ENCODE results near the gene OR6K3. TPM values are rescaled to one million over a fixed set of nuclear protein-coding genes. Genes with fewer than 3 reads are reported as not detected.

The OR6K3 gene
- total and polyA plus RNA-seq, 2 of the 13 experiments (the other 11 are each of a cell fraction or from before 2014, with no cell fraction given): not detected

DNA sequence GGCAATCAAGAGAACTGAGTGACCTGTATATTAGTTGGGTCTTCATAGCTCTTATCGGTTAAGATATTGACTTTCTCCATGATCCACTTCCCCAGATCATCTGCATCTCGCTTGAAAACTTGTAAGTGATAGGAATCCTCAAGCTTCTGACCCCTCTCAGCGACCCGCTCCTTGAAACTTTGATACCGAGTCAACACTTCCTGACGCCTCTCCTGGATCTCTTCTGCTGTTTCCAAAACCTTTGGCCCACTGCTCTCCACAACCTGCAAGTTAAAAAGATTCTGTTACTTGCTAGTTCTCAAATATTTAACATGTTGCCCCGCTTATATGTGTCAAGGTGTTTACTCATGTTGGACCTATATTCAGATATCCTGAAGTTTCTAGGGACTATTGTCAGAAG, 35.4 kb downstream of the OR6K3 start (continued):
- TF ChIP-seq RERE (CRISPR knock-in tag; IDR thresholded peaks at IDR 0.05; ENCODE audit: low read depth) (no peak), HMGA1 (CRISPR knock-in tag; conservative IDR thresholded peaks at IDR 0.05) (no peak), ELF4 (CRISPR knock-in tag; IDR thresholded peaks at IDR 0.05; ENCODE audit: borderline replicate concordance) (no peak), YEATS4 (CRISPR knock-in tag; IDR thresholded peaks at IDR 0.05; ENCODE audit: borderline replicate concordance) (no peak)

GRCh38 chr1:158681606-158682005, 38.9 kb downstream of the OR6K3 start:
- Histone ChIP-seq H3K9me3 (ENCODE audit: low read length) (peaks cover 19% of the 10 kb centered on the region), H3K4me3 (replicated peaks in 1 of 3; ENCODE audit: insufficient read depth in 1 of 3, low read depth in 2 of 3, low read length in 3 of 3) (no peak overlapping the region), H3K27ac (ENCODE audit: extremely low read length, insufficient read depth, low read length) (no peak overlapping the region), H3K4me1 (ENCODE audit: insufficient read depth, low read length) (no peaks in the 10 kb centered on the region), H3K79me2 (ENCODE audit: insufficient read depth, low read length) (no peaks in the 10 kb centered on the region), H3K36me3 (replicated peaks in 1 of 2; ENCODE audit: control insufficient read depth in 1 of 2, insufficient read depth in 2 of 2, low read length in 2 of 2) (no peaks in the 10 kb centered on the region), H4K20me1 (ENCODE audit: insufficient read depth, low read length) (no peaks in the 10 kb centered on the region), H3K27me3 (ENCODE audit: control insufficient read depth in 1 of 2, insufficient read depth in 2 of 2, low read length in 2 of 2) (no peaks in the 10 kb centered on the region; a peak in 1 of 5 replicates), H3K4me2 (ENCODE audit: low read depth, low read length) (no peak overlapping the region), H2AFZ (ENCODE audit: low read length) (no peak overlapping the region), H3K9ac (ENCODE audit: insufficient read depth, low read depth, low read length) (no peak overlapping the region)
- WGBS (ENCODE audit: low lambda C conversion rate): 0% methylated on average over 2 of the region's 2 CpGs
- POLR2A ChIA-PET: no interaction called here
- in situ Hi-C loops (cut with HindIII; ENCODE audit: extremely low pct_ligation_motif_present, low pct_unique_long_range_greater_than_20kb): no loop called here
- intact Hi-C loops (cut with micrococcal nuclease; ENCODE audit: unreplicated experiment): no loop called here
- ATAC-seq (no peak), DNase-seq (ENCODE audit: low spot score) (no peak), FAIRE-seq (no peak)
- CTCF ChIA-PET (ENCODE audit: low intra/inter-chr PET ratio, low total read pairs): no interaction called here
- no TSS peak for BruUV-seq (replicated peaks)
- TF ChIP-seq ZC3H4 (CRISPR knock-in tag; IDR thresholded peaks at IDR 0.05; ENCODE audit: borderline replicate concordance): no peak
- no peak for TF ChIP-seq MLX (CRISPR knock-in tag; IDR thresholded peaks at IDR 0.05)
- no peak for TF ChIP-seq ZNF496 (CRISPR knock-in tag; IDR thresholded peaks at IDR 0.05; ENCODE audit: insufficient replicate concordance)
- TF ChIP-seq GATA4 (IDR thresholded peaks at IDR 0.05; ENCODE audit: borderline replicate concordance, low read depth): no peak
- TF ChIP-seq SNRNP70 (IDR thresholded peaks at IDR 0.05; ENCODE audit: low read depth, low read length): no peak
- no peak for TF ChIP-seq ATRX (CRISPR knock-in tag; IDR thresholded peaks at IDR 0.05; ENCODE audit: borderline replicate concordance)
- TF ChIP-seq SOX13 (IDR thresholded peaks at IDR 0.05): no peak
- no peak for TF ChIP-seq SOX13 (CRISPR knock-in tag; conservative IDR thresholded peaks at IDR 0.05 in 1 of 2, IDR thresholded peaks at IDR 0.05 in 1 of 2)
- TF ChIP-seq ZNF510 (CRISPR knock-in tag; IDR thresholded peaks at IDR 0.05; ENCODE audit: low read depth): no peak
- TF ChIP-seq ZGPAT (CRISPR knock-in tag; IDR thresholded peaks at IDR 0.05): no peak
- TF ChIP-seq ZNF34 (CRISPR knock-in tag; IDR thresholded peaks at IDR 0.05; ENCODE audit: borderline replicate concordance): no peak
- no peak for TF ChIP-seq ZNF432 (CRISPR knock-in tag; IDR thresholded peaks at IDR 0.05; ENCODE audit: borderline replicate concordance)
- no peak for TF ChIP-seq XRCC5 (optimal IDR thresholded peaks at IDR 0.05; ENCODE audit: low read length)
